A549 (cell line): ENCODE results near the gene ITGB8. TPM values are rescaled to one million over a fixed set of nuclear protein-coding genes. Genes with fewer than 3 reads are reported as not detected.

ENCODE experiments used
- ATAC-seq, 2 experiments: fragments of 200-7000 bp in 1 of 2; fragments of >200 bp in 1 of 2; cut with Nextera tagmentation in 1 of 2; cut with Tn5 transposase in 1 of 2; 3 replicates each; pipeline versions ENCODE4 v1.8.0 to v1.9.1; 2018 to 2020; ENCODE audit warnings: mild to moderate bottlenecking in 1 of 2, moderate library complexity in 1 of 2
- CTCF ChIA-PET: fragments of 300-600 bp; sonication (Branson Sonifier 250); formaldehyde crosslinking; extraction: SDS; loops from one replicate; lab custom pipeline; 2021; ENCODE audit warnings: antibody characterized with exemption, inconsistent platforms; lab: Yijun Ruan, JAX
- POLR2A ChIA-PET: fragments of 350-600 bp; formaldehyde crosslinking; extraction: SDS; loops from one replicate; lab custom pipeline; 2021; ENCODE audit warnings: antibody characterized with exemption, inconsistent platforms; lab: Yijun Ruan, JAX
- DNase-seq, 2 experiments: peaks; one replicate each; pipeline versions ENCODE4 v3.0.0 to v3.0.0-alpha.2; 2011 to 2016; ENCODE audit warnings: low read depth in 1 of 2, low spot score in 1 of 2
- FAIRE-seq: peaks from 2 replicates; lab custom pipeline; 2011; peaks lifted over from hg19 to GRCh38; lab: Jason Lieb, UNC
- H3K27ac ChIP-seq, 2 experiments: fragments of >200 bp; sonication (Bioruptor Twin); formaldehyde crosslinking; 3 replicates each; pipeline ENCODE4 v1.5.1; 2016 to 2017
- H3K4me1 ChIP-seq: fragments of >200 bp; sonication (Bioruptor Twin); formaldehyde crosslinking; 3 replicates; pipeline ENCODE4 v1.6.1; 2016
- H3K4me2 ChIP-seq: fragments of >200 bp; sonication (Bioruptor Twin); formaldehyde crosslinking; 3 replicates; pipeline ENCODE4 v1.6.1; 2016
- H3K4me3 ChIP-seq: fragments of >200 bp; sonication (Bioruptor Twin); formaldehyde crosslinking; 3 replicates; pipeline ENCODE4 v1.5.1; 2016
- H3K9me3 ChIP-seq: fragments of >200 bp; sonication (Bioruptor Twin); formaldehyde crosslinking; 3 replicates; pipeline ENCODE4 v1.6.1; 2016
- CEBPB ChIP-seq, 2 experiments: fragments of >200 bp in 1 of 2; sonication (Bioruptor Twin) in 1 of 2; formaldehyde crosslinking in 1 of 2; IDR thresholded peaks; 2 replicates each; pipeline ENCODE4 v1.6.1; 2012 to 2016
- CHD4 ChIP-seq: fragments of 200-600 bp; sonication (generic); IDR thresholded peaks from 2 replicates; pipeline ENCODE4 v1.6.1; 2016; ENCODE audit warnings: antibody characterized with exemption, mild to moderate bottlenecking, borderline replicate concordance
- EP300 ChIP-seq, 2 experiments: fragments of >200 bp; sonication (Bioruptor Twin); formaldehyde crosslinking; IDR thresholded peaks; 2 replicates in 1 of 2; 3 replicates in 1 of 2; pipeline ENCODE4 v1.6.1; 2016 to 2017
- ESRRA ChIP-seq: fragments of 150-350 bp; IDR thresholded peaks from 2 replicates; pipeline ENCODE4 v1.6.1; 2014; ENCODE audit warnings: mild to moderate bottlenecking, low read length, borderline replicate concordance
- FOSB ChIP-seq: fragments of 250-450 bp; sonication (Bioruptor Pico); IDR thresholded peaks from 2 replicates; pipeline ENCODE4 v1.5.0; 2020; ENCODE audit warnings: mild to moderate bottlenecking, moderate library complexity
- FOSL2 ChIP-seq, 2 experiments: fragments of 450-650 bp in 1 of 2; fragments of >200 bp in 1 of 2; sonication (Bioruptor Twin) in 1 of 2; formaldehyde crosslinking; IDR thresholded peaks; 2 replicates each; pipeline versions ENCODE4 v1.5.0 to v1.6.1; 2016 to 2020; ENCODE audit warnings: mild to moderate bottlenecking in 1 of 2, moderate library complexity in 1 of 2
- FOXS1 ChIP-seq: fragments of 250-450 bp; sonication (Bioruptor Pico); IDR thresholded peaks from 2 replicates; pipeline ENCODE4 v1.5.0; 2020; ENCODE audit warnings: mild to moderate bottlenecking, moderate library complexity
- GATA3 ChIP-seq: IDR thresholded peaks from 2 replicates; pipeline ENCODE4 v1.6.1; 2012; ENCODE audit warnings: borderline replicate concordance
- HDAC2 ChIP-seq: fragments of 200-600 bp; sonication (generic); IDR thresholded peaks from 2 replicates; pipeline ENCODE4 v1.6.1; 2016
- HOXB13 ChIP-seq: fragments of 250-450 bp; sonication (Bioruptor Pico); IDR thresholded peaks from 2 replicates; pipeline ENCODE4 v1.5.0; 2020; ENCODE audit warnings: low read depth, mild to moderate bottlenecking, moderate library complexity
- HOXB5 ChIP-seq: fragments of 250-450 bp; sonication (Bioruptor Pico); IDR thresholded peaks from 2 replicates; pipeline ENCODE4 v1.5.0; 2020; ENCODE audit warnings: mild to moderate bottlenecking, moderate library complexity
- JUN ChIP-seq, 2 experiments: fragments of >200 bp; sonication (Bioruptor Twin); formaldehyde crosslinking; IDR thresholded peaks; 2 replicates in 1 of 2; 3 replicates in 1 of 2; pipeline ENCODE4 v1.6.1; 2016 to 2017
- JUNB ChIP-seq: fragments of >200 bp; sonication (Bioruptor Twin); formaldehyde crosslinking; IDR thresholded peaks from 2 replicates; pipeline ENCODE4 v1.6.1; 2016
- KDM5A ChIP-seq: fragments of 200-600 bp; sonication (generic); IDR thresholded peaks from 2 replicates; pipeline ENCODE4 v1.6.1; 2016; ENCODE audit warnings: antibody characterized with exemption, mild to moderate bottlenecking
- MAX ChIP-seq: IDR thresholded peaks from 2 replicates; pipeline ENCODE4 v1.6.1; 2012
- MAZ ChIP-seq: fragments of 150-350 bp; IDR thresholded peaks from 2 replicates; pipeline ENCODE4 v1.6.1; 2014; ENCODE audit warnings: antibody characterized with exemption, low read depth, low read length, borderline replicate concordance
- NPAS2 ChIP-seq: fragments of 250-450 bp; sonication (Bioruptor Pico); IDR thresholded peaks from 2 replicates; pipeline ENCODE4 v1.8.0; 2022; ENCODE audit warnings: mild to moderate bottlenecking, moderate library complexity, borderline replicate concordance
- PBX3 ChIP-seq: IDR thresholded peaks from 2 replicates; pipeline ENCODE4 v1.6.1; 2012
- RAD21 ChIP-seq, 2 experiments: fragments of >200 bp in 1 of 2; sonication (Bioruptor Twin) in 1 of 2; formaldehyde crosslinking in 1 of 2; IDR thresholded peaks in 1 of 2; conservative IDR thresholded peaks in 1 of 2; 2 replicates in 1 of 2; 3 replicates in 1 of 2; pipeline ENCODE4 v1.6.1; 2012 to 2018; ENCODE audit warnings: inconsistent platforms in 1 of 2
- RNF2 ChIP-seq: fragments of 200-600 bp; sonication (generic); IDR thresholded peaks from 2 replicates; pipeline ENCODE4 v1.6.1; 2016; ENCODE audit warnings: low read depth, mild to moderate bottlenecking, antibody characterized with exemption, moderate library complexity, borderline replicate concordance
- SMC3 ChIP-seq: fragments of >200 bp; sonication (Bioruptor Twin); formaldehyde crosslinking; IDR thresholded peaks from 3 replicates; pipeline ENCODE4 v1.6.1; 2018; ENCODE audit warnings: inconsistent platforms
- TFCP2L1 ChIP-seq: fragments of 250-450 bp; sonication (Bioruptor Pico); IDR thresholded peaks from 2 replicates; pipeline ENCODE4 v1.5.0; 2021; ENCODE audit warnings: mild to moderate bottlenecking
- ZNF302 ChIP-seq: fragments of 250-450 bp; sonication (Bioruptor Pico); IDR thresholded peaks from 2 replicates; pipeline ENCODE4 v1.9.0; 2021; ENCODE audit warnings: inconsistent platforms, mild to moderate bottlenecking, moderate library complexity
- WGBS: methylation state at CpG from one replicate; pipeline ENCODE4 v1.1.6; 2017; ENCODE audit errors: missing lambda C conversion rate; 5-methylcytosine and 5-hydroxymethylcytosine counted together
- polyA plus RNA-seq, 4 experiments: library from polyadenylated mRNA; depleted of rRNA in 3 of 4; stranded (reverse); fragments of >200 nt; fragmentation: RNase III in 1 of 4; extraction: RNeasy Plus Mini Kit Qiagen cat#74134 plus additional on column Dnase treatment in 1 of 4; gene quantifications; 2 replicates in 3 of 4; 3 replicates in 1 of 4; pipeline ENCODE4 v1.2.3, GENCODE V29; 2011 to 2017
- TF ChIP-seq, protein P1 (sequence below): fragments of >200 bp; sonication (Bioruptor Twin); formaldehyde crosslinking; IDR thresholded peaks from 2 replicates; pipeline ENCODE4 v1.6.1; 2016
- TF ChIP-seq, protein P2 (sequence below): fragments of >200 bp; sonication (Bioruptor Twin); formaldehyde crosslinking; IDR thresholded peaks from 3 replicates; pipeline ENCODE4 v1.6.1; 2016
- TF ChIP-seq, protein P3 (sequence below): IDR thresholded peaks from 2 replicates; pipeline ENCODE4 v1.6.1; 2012; ENCODE audit warnings: low read depth, borderline replicate concordance

The ITGB8 gene
- polyA plus RNA-seq, 2 of the 4 experiments (the other 2 are of a cell fraction): 0.39 to 0.67 TPM

DNA sequence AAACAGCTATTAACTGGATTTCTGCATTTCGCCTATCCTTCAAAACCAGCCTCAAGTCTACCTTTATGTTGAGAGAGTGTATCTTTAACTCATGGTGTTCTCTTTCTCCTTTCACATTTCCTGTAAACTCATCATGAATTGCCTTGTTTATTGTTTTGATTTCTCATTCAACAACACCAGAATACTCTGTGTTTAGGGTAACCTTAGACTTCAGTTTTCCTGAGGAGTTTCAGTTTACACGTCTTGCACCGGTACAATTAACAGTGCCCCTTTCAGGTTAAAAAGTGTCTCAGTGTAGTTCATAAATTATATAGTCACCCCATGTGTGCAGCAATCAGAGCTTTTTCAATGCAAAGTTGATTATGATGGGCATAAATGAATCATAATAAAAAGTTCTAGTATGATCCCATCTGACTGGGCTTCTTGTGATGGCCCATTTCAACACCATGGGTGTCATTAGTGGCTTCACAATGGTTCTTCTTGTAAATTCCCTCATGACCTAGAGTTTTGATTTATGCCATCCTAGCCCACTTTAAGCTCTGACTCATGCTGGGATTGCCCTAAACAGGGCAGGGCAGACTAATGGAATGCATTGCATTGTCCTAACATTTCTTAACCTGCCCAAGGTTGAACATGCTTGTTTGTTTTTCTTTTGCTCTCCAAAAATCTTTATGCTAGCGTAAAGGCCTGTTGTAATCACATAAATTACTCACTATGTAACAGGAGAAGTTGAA is 22.0 kb downstream of the ITGB8 start:
- whole genome bisulfite sequencing: 36% methylated on average over 4 of the region's 4 CpGs
- peak; percentile 90 for TF ChIP-seq JUNB
- TF ChIP-seq, protein P1, sequence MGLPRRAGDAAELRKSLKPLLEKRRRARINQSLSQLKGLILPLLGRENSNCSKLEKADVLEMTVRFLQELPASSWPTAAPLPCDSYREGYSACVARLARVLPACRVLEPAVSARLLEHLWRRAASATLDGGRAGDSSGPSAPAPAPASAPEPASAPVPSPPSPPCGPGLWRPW: peak; percentile 67
- TF ChIP-seq EP300 (IDR thresholded peaks at IDR 0.05): peak; percentile 63 to 82; a peak in 3 of 5 replicates
- peak; percentile 57 to 75; a peak in 4 of 5 replicates for TF ChIP-seq JUN (IDR thresholded peaks at IDR 0.05)
- TF ChIP-seq RAD21 (conservative IDR thresholded peaks at IDR 0.05 in 1 of 2, IDR thresholded peaks at IDR 0.05 in 1 of 2): peak; percentile 18 to 42; a peak in 3 of 5 replicates
- no peak for TF ChIP-seq TFCP2L1 (CRISPR knock-in tag)
- 0 out of 2 replicates have a peak, but pooled peaks have one; percentile 49 for TF ChIP-seq ESRRA
- 0 out of 2 replicates have a peak, but pooled peaks have one; percentile 13 for TF ChIP-seq HOXB5
- TF ChIP-seq MAX: peak; percentile 74
- no peak for TF ChIP-seq FOXS1 (CRISPR knock-in tag)
- TF ChIP-seq GATA3: peak; percentile 88
- TF ChIP-seq PBX3: peak; percentile 33; the same call in 1 of the 2 replicates
- peak; percentile 80 to 92 for TF ChIP-seq CEBPB (IDR thresholded peaks at IDR 0.05)
- peak; percentile 36; the same call in 1 of the 3 replicates for TF ChIP-seq SMC3
- TF ChIP-seq, protein P2, sequence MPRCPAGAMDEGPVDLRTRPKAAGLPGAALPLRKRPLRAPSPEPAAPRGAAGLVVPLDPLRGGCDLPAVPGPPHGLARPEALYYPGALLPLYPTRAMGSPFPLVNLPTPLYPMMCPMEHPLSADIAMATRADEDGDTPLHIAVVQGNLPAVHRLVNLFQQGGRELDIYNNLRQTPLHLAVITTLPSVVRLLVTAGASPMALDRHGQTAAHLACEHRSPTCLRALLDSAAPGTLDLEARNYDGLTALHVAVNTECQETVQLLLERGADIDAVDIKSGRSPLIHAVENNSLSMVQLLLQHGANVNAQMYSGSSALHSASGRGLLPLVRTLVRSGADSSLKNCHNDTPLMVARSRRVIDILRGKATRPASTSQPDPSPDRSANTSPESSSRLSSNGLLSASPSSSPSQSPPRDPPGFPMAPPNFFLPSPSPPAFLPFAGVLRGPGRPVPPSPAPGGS: no peak; the same call in 2 of the 3 replicates
- TF ChIP-seq FOSB (CRISPR knock-in tag): no peak
- TF ChIP-seq RNF2: no peak
- TF ChIP-seq, protein P3, sequence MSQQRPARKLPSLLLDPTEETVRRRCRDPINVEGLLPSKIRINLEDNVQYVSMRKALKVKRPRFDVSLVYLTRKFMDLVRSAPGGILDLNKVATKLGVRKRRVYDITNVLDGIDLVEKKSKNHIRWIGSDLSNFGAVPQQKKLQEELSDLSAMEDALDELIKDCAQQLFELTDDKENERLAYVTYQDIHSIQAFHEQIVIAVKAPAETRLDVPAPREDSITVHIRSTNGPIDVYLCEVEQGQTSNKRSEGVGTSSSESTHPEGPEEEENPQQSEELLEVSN: no peak
- TF ChIP-seq FOSL2 (IDR thresholded peaks at IDR 0.05): peak; percentile 79
- TF ChIP-seq FOSL2 (CRISPR knock-in tag; IDR thresholded peaks at IDR 0.05): peak; percentile 93
- no peak for TF ChIP-seq HOXB13 (CRISPR knock-in tag)
- TF ChIP-seq NPAS2 (CRISPR knock-in tag): no peak
- no peak for TF ChIP-seq CHD4
- TF ChIP-seq KDM5A: no peak
- no peak for TF ChIP-seq MAZ
- no peak for TF ChIP-seq HDAC2
- TF ChIP-seq ZNF302 (CRISPR knock-in tag): no peak
- peak; percentile 85 to 95 for DNase-seq
- peak overlapping the region; percentile 73 to 74 for H3K27ac ChIP-seq
- peak; percentile 89 for FAIRE-seq
- ChIA-PET CTCF (interaction anchor here (1.0 to 2.3 kb wide), 4 partner anchors 9 to 246 kb away, joined by 3 to 7 read pairs (median 4); no protein-coding TSS in a partner anchor), POLR2A (interaction anchor here (2.2 kb wide), 1 partner anchor 23 kb away, joined by 12 read pairs; the partner anchor contains the start of gene ITGB8)
- peak overlapping the region; percentile 71 for H3K4me2 ChIP-seq
- no peak overlapping the region for H3K4me3 ChIP-seq
- ATAC-seq: peak; percentile 98
- H3K4me1 ChIP-seq: peaks cover 30% of the 10 kb centered on the region
- H3K9me3 ChIP-seq: no peaks in the 10 kb centered on the region
